HepG2 (cell line): ENCODE data around the gene CGNL1.

Experiments
- KDM5A ChIP-seq: fragments of 200-600 bp; sonication (generic); IDR thresholded peaks from 2 replicates; pipeline ENCODE4 v1.7.0; 2018; ENCODE audit warnings: antibody characterized with exemption, mild to moderate bottlenecking, low read length, borderline replicate concordance
- KLF12 ChIP-seq: sonication (generic); formaldehyde crosslinking; IDR thresholded peaks from 2 replicates; pipeline ENCODE4 v1.4.0; 2020; ENCODE audit warnings: missing genetic modification reagents, borderline replicate concordance
- MIER3 ChIP-seq: IDR thresholded peaks from 2 replicates; pipeline ENCODE4 v1.6.1; 2016; ENCODE audit warnings: missing compliant biosample characterization, borderline replicate concordance
- MYC ChIP-seq: sonication (generic); formaldehyde crosslinking; IDR thresholded peaks from 2 replicates; pipeline ENCODE4 v1.9.0; 2021; ENCODE audit warnings: missing genetic modification reagents, borderline replicate concordance
- TEAD2 ChIP-seq: sonication (generic); formaldehyde crosslinking; IDR thresholded peaks from 2 replicates; pipeline ENCODE4 v1.9.0; 2021; ENCODE audit warnings: missing genetic modification reagents
- XRCC5 ChIP-seq: fragments of 200-400 bp; formaldehyde crosslinking; optimal IDR thresholded peaks from 2 replicates; pipeline ENCODE3; 2017; ENCODE audit warnings: mild to moderate bottlenecking, low read length
- TF ChIP-seq, protein P1 (sequence below): sonication (generic); formaldehyde crosslinking; IDR thresholded peaks from 2 replicates; pipeline ENCODE4 v1.5.0; 2020; ENCODE audit warnings: mild to moderate bottlenecking, missing genetic modification reagents, moderate library complexity

DNA sequence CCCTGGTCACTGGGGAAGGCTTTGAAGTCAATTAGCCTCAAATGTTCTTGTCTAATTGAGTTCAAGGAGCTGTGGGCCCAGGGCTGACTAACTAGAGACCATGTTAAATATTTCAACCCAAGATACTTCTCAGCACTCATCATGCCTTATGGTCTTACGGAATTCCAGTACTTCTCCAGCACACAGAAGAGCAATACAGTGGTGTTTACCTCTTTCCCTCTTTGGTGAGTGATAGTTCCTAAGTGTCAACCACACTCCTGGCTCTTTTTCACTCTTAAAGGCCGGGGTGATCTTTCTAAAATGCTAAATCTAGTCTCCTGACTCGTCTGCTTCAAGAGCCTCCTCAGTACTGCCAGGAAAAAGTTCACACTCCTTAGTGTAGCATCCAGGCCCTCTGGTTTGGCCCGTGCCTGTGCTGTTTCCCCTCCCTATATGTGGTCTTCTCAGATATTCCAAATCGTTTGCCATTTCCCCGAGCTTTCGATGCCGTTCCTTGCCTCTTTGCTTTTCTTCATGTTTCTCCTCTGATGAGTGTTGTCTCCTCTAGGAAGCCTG, 220.1 kb downstream of the CGNL1 start:
- no peak for TF ChIP-seq KDM5A
- TF ChIP-seq, protein P1, sequence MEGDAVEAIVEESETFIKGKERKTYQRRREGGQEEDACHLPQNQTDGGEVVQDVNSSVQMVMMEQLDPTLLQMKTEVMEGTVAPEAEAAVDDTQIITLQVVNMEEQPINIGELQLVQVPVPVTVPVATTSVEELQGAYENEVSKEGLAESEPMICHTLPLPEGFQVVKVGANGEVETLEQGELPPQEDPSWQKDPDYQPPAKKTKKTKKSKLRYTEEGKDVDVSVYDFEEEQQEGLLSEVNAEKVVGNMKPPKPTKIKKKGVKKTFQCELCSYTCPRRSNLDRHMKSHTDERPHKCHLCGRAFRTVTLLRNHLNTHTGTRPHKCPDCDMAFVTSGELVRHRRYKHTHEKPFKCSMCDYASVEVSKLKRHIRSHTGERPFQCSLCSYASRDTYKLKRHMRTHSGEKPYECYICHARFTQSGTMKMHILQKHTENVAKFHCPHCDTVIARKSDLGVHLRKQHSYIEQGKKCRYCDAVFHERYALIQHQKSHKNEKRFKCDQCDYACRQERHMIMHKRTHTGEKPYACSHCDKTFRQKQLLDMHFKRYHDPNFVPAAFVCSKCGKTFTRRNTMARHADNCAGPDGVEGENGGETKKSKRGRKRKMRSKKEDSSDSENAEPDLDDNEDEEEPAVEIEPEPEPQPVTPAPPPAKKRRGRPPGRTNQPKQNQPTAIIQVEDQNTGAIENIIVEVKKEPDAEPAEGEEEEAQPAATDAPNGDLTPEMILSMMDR (CRISPR knock-in tag) = no peak
- no peak for TF ChIP-seq MYC (CRISPR knock-in tag)
- no peak for TF ChIP-seq MIER3 (CRISPR knock-in tag)
- TF ChIP-seq XRCC5 = no peak
- TF ChIP-seq TEAD2 (CRISPR knock-in tag) = no peak
- no peak for TF ChIP-seq KLF12
